Suppressor macrophage treated with lipopolysaccharide for 1 hour (primary cell): ENCODE data around the gene SLC6A3.
A peak's percentile ranks its signal among the peaks of the same experiment; 100 is the strongest.
"Not testable (repeated sequence)": the region's sequence is repeated elsewhere in the genome, so short reads cannot be mapped to it uniquely, and the experiment has no call there.

Source experiments
- DNase-seq, 3 donors: peaks; one replicate each; pipeline ENCODE4 v3.0.0-alpha.2; 2020 to 2022

The SLC6A3 gene

DNA sequence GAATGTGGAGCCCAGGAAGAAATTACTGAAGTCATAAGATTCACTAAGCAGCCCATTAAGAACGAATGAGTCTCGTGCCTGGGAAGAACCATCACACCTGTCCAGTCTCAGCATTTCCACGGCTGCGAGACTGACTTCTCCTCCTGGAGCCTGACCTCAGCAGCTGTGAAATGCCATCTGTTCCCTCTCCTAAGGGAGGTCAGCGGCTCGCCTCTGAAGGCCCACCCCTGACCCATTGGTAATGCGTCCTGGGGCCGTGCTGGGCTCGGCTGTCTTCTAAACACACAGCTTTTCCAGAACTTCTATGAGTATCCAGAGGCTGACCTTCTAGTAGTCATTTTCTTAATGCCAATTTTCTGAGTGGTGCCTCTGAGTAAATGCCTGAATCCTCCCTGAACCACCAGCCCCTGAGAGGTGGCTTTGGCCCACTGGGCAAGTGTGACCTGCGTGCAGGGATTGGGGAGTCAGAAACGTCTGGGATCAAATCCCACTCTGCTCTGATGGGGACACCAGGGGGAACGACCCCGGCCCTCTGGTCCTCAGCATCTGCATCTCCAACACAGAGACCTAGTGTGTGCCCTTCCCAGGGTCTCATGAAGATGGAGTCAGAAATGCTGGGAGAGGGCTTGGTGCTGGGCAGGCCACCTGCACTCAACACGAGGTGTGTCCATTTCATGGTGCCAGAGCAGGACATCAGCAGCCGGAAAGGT lies 5.7 kb downstream of the SLC6A3 start:
- DNase-seq = no peak

GRCh38 chr5:1438871-1439270 lies 6.4 kb downstream of the SLC6A3 start:
- no peak for DNase-seq

- no peak for DNase-seq
Measured at GRCh38 chr5:1437876-1438559, 7.2 kb downstream of the SLC6A3 start.

- DNase-seq = peak in 1 of 3 donors; percentile 7
Measured at GRCh38 chr5:1437226-1437829, 7.9 kb downstream of the SLC6A3 start.

DNA sequence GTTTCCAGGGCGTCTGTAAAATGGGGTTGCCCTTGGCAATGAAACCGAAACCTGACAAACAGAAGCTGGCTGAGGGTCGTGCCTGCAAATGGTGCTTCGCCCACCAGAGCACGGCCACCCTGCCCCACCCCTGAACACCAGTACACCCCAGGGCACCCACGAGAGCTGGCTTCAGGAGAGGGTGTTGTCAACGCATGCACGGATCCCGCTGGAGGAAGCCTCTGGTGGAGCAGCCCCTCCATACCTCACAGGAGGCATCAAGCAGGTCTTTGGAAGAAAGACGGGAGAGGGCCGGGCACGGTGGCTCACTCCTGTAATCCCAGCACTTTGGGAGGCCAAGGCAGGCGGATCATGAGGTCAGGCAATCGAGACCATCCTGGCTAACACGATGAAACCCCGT lies 8.6 kb downstream of the SLC6A3 start:
- DNase-seq = no peak

- DNase-seq = no peak
Measured at GRCh38 chr5:1436036-1436435, 9.2 kb downstream of the SLC6A3 start.

- DNase-seq = peak in 2 of 3 donors; percentile 7 to 13
Measured at GRCh38 chr5:1435369-1435768, 9.9 kb downstream of the SLC6A3 start.

DNA sequence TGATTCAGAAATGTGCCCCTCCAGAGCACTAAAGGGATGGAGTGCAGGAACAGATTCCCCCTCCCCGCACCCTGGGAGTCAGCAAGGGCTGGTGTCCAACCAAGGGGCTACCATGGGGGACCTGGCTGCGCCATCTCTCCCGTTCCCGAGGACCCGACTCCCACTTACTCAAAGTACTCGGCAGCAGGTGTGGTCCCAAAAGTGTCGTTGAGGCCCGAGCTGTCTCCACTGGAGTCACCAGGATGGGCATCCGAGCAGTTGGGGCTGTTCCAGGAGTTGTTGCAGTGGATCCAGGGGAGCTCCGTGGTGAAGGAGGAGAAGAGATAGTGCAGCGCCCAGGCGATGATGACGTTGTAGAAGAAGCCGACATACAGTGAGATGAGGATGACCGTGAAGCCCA lies 12.9 kb downstream of the SLC6A3 start:
- DNase-seq = no peak

GRCh38 chr5:1431896-1432295 lies 13.3 kb downstream of the SLC6A3 start:
- no peak for DNase-seq

DNA sequence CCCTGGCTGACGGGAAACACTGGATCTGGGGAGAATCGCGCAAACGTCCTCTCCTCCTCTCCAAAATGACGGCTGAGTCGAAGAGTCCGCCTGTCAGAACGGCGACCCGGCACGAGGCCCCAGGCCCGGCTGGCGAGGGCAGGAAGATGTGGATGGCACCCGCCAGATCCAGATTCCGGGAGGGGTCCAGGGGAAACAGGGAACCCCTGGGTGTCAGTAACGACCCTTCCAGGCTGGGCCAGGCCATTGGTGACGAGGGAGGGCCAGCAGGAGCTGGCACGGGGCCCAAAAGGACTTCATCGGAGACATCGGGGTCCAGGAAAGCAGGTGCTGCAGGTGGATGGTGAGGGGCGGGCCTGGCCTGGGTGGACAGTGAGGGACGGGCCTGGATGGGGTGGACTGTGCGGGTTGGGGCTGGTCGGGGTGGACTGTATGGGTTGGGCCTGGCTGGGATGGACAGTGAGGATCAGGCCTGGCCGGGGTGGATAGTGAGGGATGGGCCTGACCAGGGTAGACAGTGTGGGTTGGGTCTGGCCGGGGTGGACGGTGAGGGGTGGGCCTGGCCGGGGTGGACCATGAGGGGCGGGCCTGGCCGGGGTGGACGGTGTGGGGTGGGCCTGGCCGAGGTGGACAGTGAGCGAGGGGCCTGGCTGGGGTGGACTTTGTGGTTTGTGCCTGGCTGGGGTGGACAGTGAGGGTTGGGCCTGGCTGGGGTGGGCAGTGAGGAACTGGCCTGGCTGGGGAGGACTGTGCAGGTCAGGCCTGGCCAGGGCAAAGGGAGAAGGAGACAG lies 14.0 kb downstream of the SLC6A3 start:
- no peak for DNase-seq

DNA sequence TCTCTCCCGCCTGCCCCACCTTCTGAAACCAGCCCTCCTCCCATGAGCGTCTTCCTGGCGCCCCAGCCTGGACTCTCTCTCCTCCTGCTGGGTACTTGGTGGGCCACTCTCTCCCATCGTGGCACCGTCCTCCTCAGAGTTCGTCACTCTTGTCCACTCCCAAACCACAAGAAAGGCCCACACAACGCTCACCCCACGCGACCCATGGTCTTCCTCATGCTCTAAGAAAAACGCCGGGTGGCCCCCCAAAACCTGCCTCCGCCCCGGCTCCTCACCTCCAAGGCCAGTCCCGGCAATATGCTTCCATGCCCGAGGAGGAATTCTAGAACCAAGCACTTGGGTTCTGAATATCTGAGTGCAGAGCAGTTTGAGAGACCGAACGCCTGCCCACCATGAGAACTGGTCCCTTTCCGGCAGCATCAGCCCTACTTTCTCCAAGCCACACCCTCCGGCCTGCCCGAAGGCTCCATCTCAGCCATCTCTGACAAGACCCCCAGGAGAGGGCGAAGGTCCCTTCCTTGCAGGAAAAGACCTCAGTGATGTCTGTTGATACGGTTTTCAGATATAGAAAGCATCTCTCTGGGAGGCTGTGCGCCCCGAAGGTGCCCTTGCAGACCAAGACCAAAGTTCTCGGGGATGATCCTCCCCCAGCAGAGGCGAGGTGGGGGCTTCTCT lies 15.0 kb downstream of the SLC6A3 start:
- no peak for DNase-seq

DNA sequence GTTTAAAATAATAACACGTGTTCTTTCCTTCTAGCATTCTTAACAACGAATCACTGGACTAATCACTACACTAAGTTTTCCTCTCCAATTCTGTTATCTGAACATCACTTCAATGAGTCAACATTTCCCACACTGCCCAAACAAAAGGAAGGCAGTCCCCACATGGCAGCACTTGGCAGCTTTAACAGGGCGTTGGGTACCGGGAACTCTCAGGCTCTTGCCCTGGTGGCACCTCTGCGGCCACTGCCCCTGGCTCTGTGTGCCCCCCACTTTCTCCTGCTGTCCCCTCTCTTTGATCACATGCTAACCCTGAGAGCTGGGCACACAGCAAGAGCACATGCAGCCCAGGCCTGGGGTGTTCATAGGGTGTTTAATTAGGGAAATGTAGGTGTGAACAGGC lies 15.7 kb downstream of the SLC6A3 start:
- DNase-seq = no peak

- no peak for DNase-seq
Measured at GRCh38 chr5:1429066-1429465, 16.2 kb downstream of the SLC6A3 start.

- no peak for DNase-seq
Measured at GRCh38 chr5:1428107-1428506, 17.1 kb downstream of the SLC6A3 start.

GRCh38 chr5:1424716-1425115 lies 20.5 kb downstream of the SLC6A3 start:
- DNase-seq = no peak

GRCh38 chr5:1423901-1424603 lies 21.2 kb downstream of the SLC6A3 start:
- DNase-seq = no peak

GRCh38 chr5:1422522-1422921 lies 22.7 kb downstream of the SLC6A3 start:
- not testable (repeated sequence) for DNase-seq

- no peak for DNase-seq
Measured at GRCh38 chr5:1421521-1422341, 23.5 kb downstream of the SLC6A3 start.

- DNase-seq = no peak
Measured at GRCh38 chr5:1420211-1421195, 24.7 kb downstream of the SLC6A3 start.
